GM19467 (cell line): ENCODE results near the gene SORCS2.

Source experiments
- ATAC-seq: cut with Tn5 transposase; IDR thresholded peaks from one replicate; pipeline ENCODE4 v1.9.1; 2021; ENCODE audit warnings: mild to moderate bottlenecking, moderate library complexity; ENCODE audit not compliant: unreplicated experiment

The SORCS2 gene

GRCh38 chr4:7774301-7775294 is 582.3 kb downstream of the SORCS2 start:
- no peak for ATAC-seq

GRCh38 chr4:7775396-7775795 is 583.1 kb downstream of the SORCS2 start:
- no peak for ATAC-seq

GRCh38 chr4:7777017-7777710 is 584.8 kb downstream of the SORCS2 start:
- ATAC-seq = no peak

- no peak for ATAC-seq
These were observed 585.7 kb downstream of the SORCS2 start for GRCh38 chr4:7777871-7778509.

- no peak for ATAC-seq
These were observed 586.4 kb downstream of the SORCS2 start for GRCh38 chr4:7778510-7779431.

GRCh38 chr4:7779432-7779768 is 587.1 kb downstream of the SORCS2 start:
- ATAC-seq = no peak

- ATAC-seq = no peak
These were observed 588.5 kb downstream of the SORCS2 start for GRCh38 chr4:7780751-7781348.

- no peak for ATAC-seq
These were observed 589.0 kb downstream of the SORCS2 start for GRCh38 chr4:7781366-7781765.

GRCh38 chr4:7781993-7782392 is 589.7 kb downstream of the SORCS2 start:
- ATAC-seq = no peak

GRCh38 chr4:7782783-7783182 is 590.4 kb downstream of the SORCS2 start:
- no peak for ATAC-seq

- no peak for ATAC-seq
These were observed 591.2 kb downstream of the SORCS2 start for GRCh38 chr4:7783541-7783940.

- ATAC-seq = no peak
These were observed 592.0 kb downstream of the SORCS2 start for GRCh38 chr4:7784131-7784870.

GRCh38 chr4:7785017-7785416 is 592.7 kb downstream of the SORCS2 start:
- ATAC-seq = no peak

- ATAC-seq = no peak
These were observed 593.7 kb downstream of the SORCS2 start for GRCh38 chr4:7786040-7786439.

GRCh38 chr4:7786517-7786916 is 594.2 kb downstream of the SORCS2 start:
- ATAC-seq = no peak

- no peak for ATAC-seq
These were observed 594.7 kb downstream of the SORCS2 start for GRCh38 chr4:7787067-7787466.

- ATAC-seq = no peak
These were observed 595.4 kb downstream of the SORCS2 start for GRCh38 chr4:7787681-7788141.

GRCh38 chr4:7788193-7788592 is 595.9 kb downstream of the SORCS2 start:
- no peak for ATAC-seq

GRCh38 chr4:7788694-7789425 is 596.5 kb downstream of the SORCS2 start:
- ATAC-seq = no peak
